MM.1S (cell line): Measurements from ENCODE around the gene TBCCD1.
A peak's percentile ranks its signal among the peaks of the same experiment; 100 is the strongest.

ENCODE experiments used
- DNase-seq: peaks from one replicate; pipeline ENCODE4 v3.0.0-alpha.2; 2015
- H2AFZ ChIP-seq: fragments of 300-600 bp; sonication (generic); 2 replicates; pipeline ENCODE4 v1.6.0; 2016; ENCODE audit warnings: antibody characterized with exemption, low read length
- H3F3A ChIP-seq: fragments of 300-600 bp; sonication (generic); 2 replicates; pipeline ENCODE4 v1.6.1; 2016; ENCODE audit warnings: mild to moderate bottlenecking, antibody characterized with exemption, low read length, moderate library complexity, mixed read lengths; ENCODE audit not compliant: insufficient read depth
- H3K27ac ChIP-seq: fragments of 300-600 bp; sonication (generic); 2 replicates; pipeline ENCODE4 v1.5.1; 2016; ENCODE audit warnings: mild to moderate bottlenecking, low read length
- H3K27me3 ChIP-seq: fragments of 300-600 bp; sonication (generic); replicated peaks from 2 replicates; pipeline ENCODE4 v1.6.0; 2016; ENCODE audit warnings: low read length; ENCODE audit not compliant: insufficient read depth
- H3K36me3 ChIP-seq: fragments of 300-600 bp; sonication (generic); replicated peaks from 2 replicates; pipeline ENCODE4 v1.6.1; 2016; ENCODE audit warnings: mild to moderate bottlenecking, low read length, mixed read lengths; ENCODE audit not compliant: insufficient read depth
- H3K4me1 ChIP-seq: fragments of 300-600 bp; sonication (generic); 2 replicates; pipeline ENCODE4 v1.6.1; 2016; ENCODE audit warnings: low read length, mixed read lengths
- H3K4me2 ChIP-seq: fragments of 300-600 bp; sonication (generic); 2 replicates; pipeline ENCODE4 v1.6.0; 2016; ENCODE audit warnings: low read depth, low read length
- H3K4me3 ChIP-seq: fragments of 300-600 bp; sonication (generic); 2 replicates; pipeline ENCODE4 v1.5.1; 2016; ENCODE audit warnings: low read length, mixed read lengths
- H3K79me2 ChIP-seq: fragments of 300-600 bp; sonication (generic); 2 replicates; pipeline ENCODE4 v1.6.1; 2016; ENCODE audit warnings: mixed run types, low read length, mixed read lengths
- H3K9ac ChIP-seq: fragments of 300-600 bp; sonication (generic); 2 replicates; pipeline ENCODE4 v1.6.1; 2016; ENCODE audit warnings: low read length, mixed read lengths
- H3K9me2 ChIP-seq: fragments of 300-600 bp; sonication (generic); replicated peaks from 2 replicates; pipeline ENCODE4 v1.6.1; 2016; ENCODE audit warnings: mild to moderate bottlenecking, low read length, mixed read lengths; ENCODE audit not compliant: insufficient read depth
- H3K9me3 ChIP-seq: fragments of 300-600 bp; sonication (generic); replicated peaks from 2 replicates; pipeline ENCODE4 v1.6.1; 2016; ENCODE audit warnings: mild to moderate bottlenecking, low read length, mixed read lengths; ENCODE audit not compliant: insufficient read depth
- H4K20me1 ChIP-seq: fragments of 300-600 bp; sonication (generic); 2 replicates; pipeline ENCODE4 v1.6.1; 2016; ENCODE audit warnings: mild to moderate bottlenecking, low read length, moderate library complexity, mixed read lengths; ENCODE audit not compliant: insufficient read depth
- EZH2 ChIP-seq: fragments of 300-600 bp; sonication (generic); optimal IDR thresholded peaks from 2 replicates; pipeline ENCODE3; 2017; ENCODE audit warnings: low read depth, mild to moderate bottlenecking, antibody characterized with exemption, low read length, mixed read lengths
- EZH2phosphoT487 ChIP-seq: fragments of 300-600 bp; sonication (generic); IDR thresholded peaks from 2 replicates; pipeline ENCODE4 v1.6.1; 2018; ENCODE audit warnings: antibody characterized with exemption, low read length
- TF ChIP-seq, protein P1 (sequence below): fragments of 300-600 bp; sonication (generic); IDR thresholded peaks from 2 replicates; pipeline ENCODE4 v1.5.1; 2016; ENCODE audit warnings: antibody characterized with exemption, low read length, mixed read lengths

TBCCD1 gene

DNA sequence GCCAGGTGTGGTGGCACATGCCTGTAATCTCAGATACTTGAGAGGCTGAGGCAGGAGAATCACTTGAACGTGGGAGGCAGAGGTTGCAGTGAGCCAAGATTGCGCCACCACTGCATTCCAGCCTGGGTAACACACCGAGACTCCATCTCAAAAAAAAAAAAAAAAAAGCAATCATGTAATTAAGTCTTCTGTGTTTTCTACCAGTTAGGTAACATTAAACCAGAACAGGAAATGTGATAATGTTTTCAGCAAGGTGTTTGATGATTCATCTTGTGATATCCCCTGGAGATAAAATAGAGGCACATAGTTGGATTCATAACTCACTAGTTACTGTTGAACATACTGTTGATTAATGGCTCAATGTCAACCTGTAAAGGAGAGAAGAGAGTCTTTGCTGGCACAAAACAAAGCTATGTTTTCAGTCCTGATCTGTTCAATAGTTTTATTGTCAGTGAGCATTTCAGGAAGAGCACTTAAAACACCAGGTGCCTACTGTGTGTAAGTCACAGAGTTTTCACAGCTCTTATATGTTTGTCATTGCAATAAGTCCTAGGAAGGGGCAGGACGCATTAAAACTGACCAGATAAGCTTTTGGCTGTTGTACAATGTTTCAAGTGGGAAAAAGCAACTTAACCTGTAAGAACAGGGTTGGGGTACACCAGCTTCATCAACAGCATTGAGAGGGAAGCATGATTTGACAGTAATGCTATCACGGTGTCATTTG lies 22.9 kb upstream of the TBCCD1 start:
- no peak overlapping the region for H3K4me2 ChIP-seq
- H3K9me3 ChIP-seq, result no peaks in the 10 kb centered on the region
- H3F3A ChIP-seq, result no peaks in the 10 kb centered on the region
- no peak overlapping the region for H3K4me3 ChIP-seq
- DNase-seq, result no peak
- H3K9ac ChIP-seq, result no peak overlapping the region
- 0 out of 2 replicates have a peak, but pooled peaks cover under 1% of the 10 kb centered on the region for H3K36me3 ChIP-seq
- H3K9me2 ChIP-seq, result no peaks in the 10 kb centered on the region
- H3K79me2 ChIP-seq, result no peaks in the 10 kb centered on the region
- H3K27me3 ChIP-seq, result no peaks in the 10 kb centered on the region
- no peak for TF ChIP-seq EZH2
- TF ChIP-seq, protein P1, sequence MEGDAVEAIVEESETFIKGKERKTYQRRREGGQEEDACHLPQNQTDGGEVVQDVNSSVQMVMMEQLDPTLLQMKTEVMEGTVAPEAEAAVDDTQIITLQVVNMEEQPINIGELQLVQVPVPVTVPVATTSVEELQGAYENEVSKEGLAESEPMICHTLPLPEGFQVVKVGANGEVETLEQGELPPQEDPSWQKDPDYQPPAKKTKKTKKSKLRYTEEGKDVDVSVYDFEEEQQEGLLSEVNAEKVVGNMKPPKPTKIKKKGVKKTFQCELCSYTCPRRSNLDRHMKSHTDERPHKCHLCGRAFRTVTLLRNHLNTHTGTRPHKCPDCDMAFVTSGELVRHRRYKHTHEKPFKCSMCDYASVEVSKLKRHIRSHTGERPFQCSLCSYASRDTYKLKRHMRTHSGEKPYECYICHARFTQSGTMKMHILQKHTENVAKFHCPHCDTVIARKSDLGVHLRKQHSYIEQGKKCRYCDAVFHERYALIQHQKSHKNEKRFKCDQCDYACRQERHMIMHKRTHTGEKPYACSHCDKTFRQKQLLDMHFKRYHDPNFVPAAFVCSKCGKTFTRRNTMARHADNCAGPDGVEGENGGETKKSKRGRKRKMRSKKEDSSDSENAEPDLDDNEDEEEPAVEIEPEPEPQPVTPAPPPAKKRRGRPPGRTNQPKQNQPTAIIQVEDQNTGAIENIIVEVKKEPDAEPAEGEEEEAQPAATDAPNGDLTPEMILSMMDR, result no peak
- no peak for TF ChIP-seq EZH2phosphoT487
- H2AFZ ChIP-seq, result no peak overlapping the region
- no peaks in the 10 kb centered on the region for H3K4me1 ChIP-seq
- no peak overlapping the region for H3K27ac ChIP-seq
- no peaks in the 10 kb centered on the region for H4K20me1 ChIP-seq

DNA sequence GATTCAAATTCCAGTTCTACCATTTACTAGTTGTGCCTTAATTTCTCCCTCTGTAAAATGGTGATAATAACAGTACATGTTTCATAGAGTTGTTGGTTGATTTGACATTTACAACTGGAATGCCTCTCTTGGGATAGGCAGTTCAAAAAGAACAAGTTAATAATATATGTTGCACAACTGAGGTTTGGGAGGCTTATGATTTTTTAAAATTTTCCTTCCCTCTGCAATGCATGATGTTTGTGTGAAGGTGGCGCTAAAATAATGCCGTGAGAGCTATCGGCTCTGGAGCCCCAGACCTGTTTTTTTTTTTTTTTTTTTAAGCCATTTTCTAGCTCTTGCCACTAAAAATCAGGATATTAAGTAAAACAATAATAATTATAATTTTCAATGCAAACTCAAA lies 22.0 kb upstream of the TBCCD1 start:
- no peaks in the 10 kb centered on the region for H3K9me3 ChIP-seq
- H2AFZ ChIP-seq, result no peak overlapping the region
- no peaks in the 10 kb centered on the region for H3K4me1 ChIP-seq
- TF ChIP-seq, protein P1, result peak; percentile 53
- TF ChIP-seq EZH2phosphoT487, result no peak
- TF ChIP-seq EZH2, result no peak
- H3F3A ChIP-seq, result no peaks in the 10 kb centered on the region
- H3K4me2 ChIP-seq, result no peak overlapping the region
- no peaks in the 10 kb centered on the region for H4K20me1 ChIP-seq
- no peak overlapping the region for H3K9ac ChIP-seq
- peak; percentile 39 for DNase-seq
- H3K79me2 ChIP-seq, result no peaks in the 10 kb centered on the region
- no peaks in the 10 kb centered on the region for H3K9me2 ChIP-seq
- no peak overlapping the region for H3K27ac ChIP-seq
- H3K4me3 ChIP-seq, result no peak overlapping the region
- H3K27me3 ChIP-seq, result no peaks in the 10 kb centered on the region
- 0 out of 2 replicates have a peak, but pooled peaks cover 7% of the 10 kb centered on the region for H3K36me3 ChIP-seq

DNA sequence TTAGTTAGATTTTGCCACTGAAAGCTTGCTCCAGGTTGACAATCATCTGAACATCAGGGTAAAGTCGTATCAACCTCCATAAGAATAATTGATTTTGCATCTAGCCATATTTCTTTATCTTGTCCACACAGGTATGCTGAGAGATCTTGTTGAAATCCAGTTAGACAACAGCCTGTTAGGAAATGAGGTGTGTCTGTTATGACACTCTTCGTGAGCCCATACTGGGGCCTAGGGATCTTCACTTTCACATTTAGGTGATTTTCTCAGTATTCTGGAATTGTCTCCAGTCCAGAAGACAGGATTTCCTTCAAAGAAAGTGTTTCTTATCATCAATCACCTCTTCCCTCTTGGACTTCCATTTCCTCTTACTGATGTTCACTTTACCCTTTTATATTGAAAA lies 21.5 kb upstream of the TBCCD1 start:
- Histone ChIP-seq H3K79me2 (no peaks in the 10 kb centered on the region), H3K4me1 (no peaks in the 10 kb centered on the region), H3K36me3 (peaks cover 12% of the 10 kb centered on the region; the same call in 1 of the 2 replicates), H3K4me3 (no peak overlapping the region), H4K20me1 (no peaks in the 10 kb centered on the region), H3K9ac (no peak overlapping the region), H3K27ac (no peak overlapping the region), H3K9me2 (no peaks in the 10 kb centered on the region), H3K27me3 (no peaks in the 10 kb centered on the region), H3F3A (no peaks in the 10 kb centered on the region), H3K9me3 (no peaks in the 10 kb centered on the region), H2AFZ (no peak overlapping the region), H3K4me2 (no peak overlapping the region)
- no peak for TF ChIP-seq EZH2phosphoT487
- no peak for TF ChIP-seq EZH2
- TF ChIP-seq, protein P1, result no peak
- no peak for DNase-seq
